Measurements from ENCODE around the gene HMCN1.

DNA sequence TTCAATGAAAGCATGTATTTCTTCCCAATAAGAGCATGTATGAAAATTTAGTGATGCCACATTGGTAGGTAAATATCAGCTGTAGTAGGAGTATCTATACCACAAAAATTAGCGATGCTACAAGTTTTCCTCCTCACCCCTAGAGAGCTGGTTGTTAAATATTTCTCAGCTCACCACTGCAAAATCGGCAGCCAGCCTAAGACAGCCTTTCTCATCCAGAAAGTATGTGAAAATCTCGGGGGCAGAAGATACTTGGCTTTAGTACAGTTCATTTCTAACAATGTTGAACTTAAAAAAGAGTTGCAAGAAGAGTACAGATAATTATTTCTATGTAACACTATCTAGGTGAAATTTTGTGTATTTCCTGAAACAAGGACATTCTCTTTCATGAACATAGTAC lies 405.5 kb downstream of the HMCN1 start:
- TF ChIP-seq TCF7L2 (IDR thresholded peaks at IDR 0.05; ENCODE audit: low read depth, low read length) (no peak), POLR2AphosphoS5 (IDR thresholded peaks at IDR 0.05; ENCODE audit: low read depth, low read length) (no peak)

All from Panc1 (cell line).